ENCODE results near the gene CHAC1.

- TF ChIP-seq, protein P1, sequence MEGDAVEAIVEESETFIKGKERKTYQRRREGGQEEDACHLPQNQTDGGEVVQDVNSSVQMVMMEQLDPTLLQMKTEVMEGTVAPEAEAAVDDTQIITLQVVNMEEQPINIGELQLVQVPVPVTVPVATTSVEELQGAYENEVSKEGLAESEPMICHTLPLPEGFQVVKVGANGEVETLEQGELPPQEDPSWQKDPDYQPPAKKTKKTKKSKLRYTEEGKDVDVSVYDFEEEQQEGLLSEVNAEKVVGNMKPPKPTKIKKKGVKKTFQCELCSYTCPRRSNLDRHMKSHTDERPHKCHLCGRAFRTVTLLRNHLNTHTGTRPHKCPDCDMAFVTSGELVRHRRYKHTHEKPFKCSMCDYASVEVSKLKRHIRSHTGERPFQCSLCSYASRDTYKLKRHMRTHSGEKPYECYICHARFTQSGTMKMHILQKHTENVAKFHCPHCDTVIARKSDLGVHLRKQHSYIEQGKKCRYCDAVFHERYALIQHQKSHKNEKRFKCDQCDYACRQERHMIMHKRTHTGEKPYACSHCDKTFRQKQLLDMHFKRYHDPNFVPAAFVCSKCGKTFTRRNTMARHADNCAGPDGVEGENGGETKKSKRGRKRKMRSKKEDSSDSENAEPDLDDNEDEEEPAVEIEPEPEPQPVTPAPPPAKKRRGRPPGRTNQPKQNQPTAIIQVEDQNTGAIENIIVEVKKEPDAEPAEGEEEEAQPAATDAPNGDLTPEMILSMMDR (IDR thresholded peaks at IDR 0.05): no peak
- no peak for TF ChIP-seq EP300 (IDR thresholded peaks at IDR 0.05; ENCODE audit: low read depth)
Measured at GRCh38 chr15:40958723-40959122, 5.5 kb downstream of the CHAC1 start.

All from transverse colon (tissue), 3 donors.